Measurements from ENCODE around the gene CEP72. TPM values are rescaled to one million over a fixed set of nuclear protein-coding genes. Genes with fewer than 3 reads are reported as not detected.

CEP72 gene
- total and polyA plus RNA-seq, 11 donors: 0.58 to 4.1 (median 1.6) TPM

GRCh38 chr5:675111-675870, 63.2 kb downstream of the CEP72 start:
- no peak for TF ChIP-seq CTCF (IDR thresholded peaks at IDR 0.05)
- TF ChIP-seq POLR2A (IDR thresholded peaks at IDR 0.05): no peak
- Histone ChIP-seq H3K4me3 (no peak overlapping the region), H3K4me1 (peaks cover 12 to 50% (median 35%) of the 10 kb centered on the region in 12 donors), H3K36me3 (no peaks in the 10 kb centered on the region), H3K9me3 (no peaks in the 10 kb centered on the region), H3K27me3 (peaks cover 0 to 5% (median 0%) of the 10 kb centered on the region in 9 donors), H3K27ac (no peak overlapping the region)
- 68 to 90% (median 88%) methylated on average over 17 to 20 of the region's 20 CpGs for WGBS, 4 donors
- peak in 3 of 5 donors; percentile 14 to 57 (median 16) for DNase-seq
- no peak for ATAC-seq
- intact Hi-C loops (cut with DNase I): loop anchor here in 1 of 10 donors (10.0 kb wide), 1 partner anchor 100 kb away; no protein-coding TSS in a partner anchor

GRCh38 chr5:675871-676698, 63.9 kb downstream of the CEP72 start:
- 77 to 92% (median 84%) methylated on average over 29 to 36 of the region's 36 CpGs for WGBS, 4 donors
- no peak overlapping the region for H3K4me3 ChIP-seq
- H3K9me3 ChIP-seq: no peaks in the 10 kb centered on the region
- H3K36me3 ChIP-seq: no peaks in the 10 kb centered on the region
- no peak overlapping the region for H3K27ac ChIP-seq
- H3K27me3 ChIP-seq: peaks cover 0 to 5% (median 0%) of the 10 kb centered on the region in 9 donors
- H3K4me1 ChIP-seq: peaks cover 12 to 48% (median 35%) of the 10 kb centered on the region in 12 donors
- no peak for TF ChIP-seq CTCF (IDR thresholded peaks at IDR 0.05)
- TF ChIP-seq POLR2A (IDR thresholded peaks at IDR 0.05): no peak
- DNase-seq: peak in 3 of 5 donors; percentile 17 to 53 (median 26)
- intact Hi-C loops (cut with DNase I): loop anchor here in 1 of 10 donors (10.0 kb wide), 1 partner anchor 99 kb away; no protein-coding TSS in a partner anchor
- ATAC-seq: no peak

- Histone ChIP-seq H3K27ac (no peak overlapping the region), H3K27me3 (peaks cover 0 to 5% (median 0%) of the 10 kb centered on the region in 9 donors), H3K36me3 (no peaks in the 10 kb centered on the region), H3K9me3 (no peaks in the 10 kb centered on the region), H3K4me1 (peaks cover 12 to 42% (median 30%) of the 10 kb centered on the region in 12 donors), H3K4me3 (no peak overlapping the region)
- intact Hi-C loops (cut with DNase I): loop anchor here in 1 of 10 donors (10.0 kb wide), 1 partner anchor 98 kb away; no protein-coding TSS in a partner anchor
- no peak for TF ChIP-seq CTCF (IDR thresholded peaks at IDR 0.05)
- no peak for TF ChIP-seq POLR2A (IDR thresholded peaks at IDR 0.05)
- WGBS, 4 donors: 94 to 96% (median 96%) methylated on average over 48 of the region's 48 CpGs
- DNase-seq (peak in 1 of 5 donors; percentile 11), ATAC-seq (no peak)
Observed at GRCh38 chr5:676699-677076, 64.5 kb downstream of the CEP72 start.

Data from heart left ventricle (tissue), 16 donors.